Measurements from ENCODE around the gene WASF2. TPM values are rescaled to one million over a fixed set of nuclear protein-coding genes. Genes with fewer than 3 reads are reported as not detected.

WASF2 gene
- total RNA-seq, 1 experiment from 2014 or later = 65.9 TPM

DNA sequence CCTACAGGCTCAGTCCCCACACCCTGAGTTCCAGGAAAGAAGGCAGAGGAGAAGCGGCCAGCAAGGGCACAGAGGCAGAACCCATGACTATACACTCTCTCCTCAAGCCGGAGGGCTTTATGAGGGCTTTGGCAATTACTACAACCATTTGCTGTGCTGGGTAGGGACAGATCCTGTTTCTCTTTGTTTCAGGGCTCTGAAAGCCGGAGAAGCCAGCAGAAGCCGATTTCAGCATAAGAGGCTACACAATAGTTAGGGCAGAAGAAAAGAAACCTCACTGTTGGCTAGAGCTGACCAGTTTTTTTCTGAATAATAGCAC is 83.6 kb downstream of the WASF2 start:
- Histone ChIP-seq H2BK5ac (ENCODE audit: insufficient read length, low read length) (no peak overlapping the region), H4K5ac (ENCODE audit: insufficient read length, low read depth, low read length) (no peak overlapping the region), H2BK120ac (ENCODE audit: low read depth, low read length, poor library complexity, severe bottlenecking) (no peak overlapping the region), H3K4ac (ENCODE audit: low read depth, low read length) (no peak overlapping the region), H3K4me2 (ENCODE audit: insufficient read depth, insufficient read length, low read length) (no peak overlapping the region), H4K20me1 (ENCODE audit: control insufficient read depth, insufficient read depth, insufficient read length) (no peaks in the 10 kb centered on the region), H2BK20ac (ENCODE audit: low read depth, low read length, poor library complexity, severe bottlenecking) (no peak overlapping the region), H3K23me2 (ENCODE audit: insufficient read length, low read depth, low read length, poor library complexity, severe bottlenecking) (no peaks in the 10 kb centered on the region), H3K56ac (ENCODE audit: insufficient read length, low read depth, low read length) (no peak overlapping the region), H2AFZ (ENCODE audit: low read length) (no peak overlapping the region), H2BK15ac (ENCODE audit: low read depth, low read length) (no peak overlapping the region), H4K8ac (replicated peaks; ENCODE audit: insufficient read length, low read depth, low read length) (no peak overlapping the region), H3K27me3 (ENCODE audit: insufficient read depth, low read length) (no peaks in the 10 kb centered on the region), H4K91ac (ENCODE audit: insufficient read length, low read depth, low read length) (no peak overlapping the region), H3K23ac (ENCODE audit: insufficient read length, low read depth, low read length) (no peak overlapping the region), H3K9ac (ENCODE audit: extremely low read depth, insufficient read length, low read length) (no peak overlapping the region), H3K4me1 (ENCODE audit: insufficient read depth, low read length) (no peaks in the 10 kb centered on the region), H2AK5ac (ENCODE audit: insufficient read length, low read length) (no peak overlapping the region), H3K14ac (ENCODE audit: insufficient read depth, low read length) (no peak overlapping the region; the same call in 1 of the 2 replicates), H3K27ac (ENCODE audit: insufficient read length, low read depth, low read length) (no peak overlapping the region), H3T11ph (ENCODE audit: low read length) (no peak overlapping the region), H3K79me2 (ENCODE audit: insufficient read depth, low read length) (no peaks in the 10 kb centered on the region), H3K18ac (ENCODE audit: insufficient read length, low read depth, low read length) (no peak overlapping the region), H3K9me3 (ENCODE audit: control insufficient read depth, low read depth, low read length) (no peaks in the 10 kb centered on the region), H2BK12ac (ENCODE audit: insufficient read length, low read depth, low read length) (no peak overlapping the region), H3K79me1 (ENCODE audit: insufficient read depth, low read depth, low read length, poor library complexity, severe bottlenecking) (no peaks in the 10 kb centered on the region)
- Mint-ChIP-seq H3K4me1 (peaks cover 34 to 48% of the 10 kb centered on the region in 2 experiments), H3K4me3 (no peak overlapping the region), H3K9me3 (no peaks in the 10 kb centered on the region), H3K27ac (peak overlapping the region; percentile 89 to 98 (median 93); a peak in 6 of 7 replicates), H3K36me3 (ENCODE audit: insufficient read depth in 1 of 3, low read depth in 3 of 3) (peaks cover 14 to 35% (median 35%) of the 10 kb centered on the region in 3 experiments; a peak in 6 of 7 replicates), H3K27me3 (ENCODE audit: low read depth) (no peaks in the 10 kb centered on the region)
- no peak for TF ChIP-seq CTCF (conservative IDR thresholded peaks at IDR 0.05)
- no peak for DNase-seq
- WGBS (ENCODE audit: extremely low coverage, insufficient read length, low lambda C conversion rate) = no CpG with 5 or more reads among the region's 4 CpGs
